K562 (cell line): ENCODE results near the gene RTBDN. TPM values are rescaled to one million over a fixed set of nuclear protein-coding genes. Genes with fewer than 3 reads are reported as not detected.

Experiments used
- ATAC-seq: fragments of 200-7000 bp; cut with Tn5 transposase; 3 replicates; pipeline ENCODE4 v1.9.1; 2020; ENCODE audit warnings: moderate library complexity
- BruUV-seq: library from RNA; stranded (reverse); fragments of 400-500 nt; replicated peaks from 2 replicates; lab custom pipeline; 2021; lab: Mats Ljungman, UMichigan
- CTCF ChIA-PET: fragments of 300-600 bp; formaldehyde crosslinking; extraction: SDS; loops from one replicate; lab custom pipeline; 2021; ENCODE audit warnings: low intra/inter-chr PET ratio; lab: Yijun Ruan, JAX
- POLR2A ChIA-PET: fragments of 300-600, 350-650 bp; sonication (Branson Sonifier 250); formaldehyde crosslinking; extraction: SDS; loops from one replicate; lab custom pipeline; 2021; ENCODE audit warnings: antibody characterized with exemption, inconsistent platforms; lab: Yijun Ruan, JAX
- DNase-seq, 4 experiments: peaks; one replicate each; pipeline versions ENCODE4 v3.0.0 to v3.0.0-alpha.2; 2011 to 2018; ENCODE audit warnings: low spot score in 3 of 4, mixed read lengths in 3 of 4; ENCODE audit errors: extremely low read depth in 1 of 4
- FAIRE-seq: peaks from 2 replicates; lab custom pipeline; 2011; peaks lifted over from hg19 to GRCh38; lab: Jason Lieb, UNC
- H2AFZ ChIP-seq: 2 replicates; pipeline ENCODE4 v1.6.0; 2011; ENCODE audit warnings: low read depth, low read length, control low read depth, inconsistent platforms
- H3K27ac ChIP-seq: fragments of 200-600 bp; 3 replicates; pipeline ENCODE4 v1.8.0; 2011; ENCODE audit warnings: low read depth, mild to moderate bottlenecking, control low read depth, inconsistent platforms, low read length, moderate library complexity, mixed read lengths; ENCODE audit errors: extremely low read depth
- H3K27me3 ChIP-seq, 2 experiments: fragments of 300-600 bp in 1 of 2; 2 replicates in 1 of 2; 3 replicates in 1 of 2; pipeline versions ENCODE4 v1.6.0 to v1.8.0; 2011; ENCODE audit warnings: inconsistent platforms in 2 of 2, low read length in 2 of 2, mild to moderate bottlenecking in 1 of 2, mixed read lengths in 1 of 2, moderate library complexity in 1 of 2; ENCODE audit not compliant: control insufficient read depth in 2 of 2, insufficient read depth in 2 of 2
- H3K36me3 ChIP-seq: fragments of 300-600 bp; 3 replicates; pipeline ENCODE4 v1.8.0; 2011; ENCODE audit warnings: mild to moderate bottlenecking, low read length, inconsistent platforms; ENCODE audit not compliant: control insufficient read depth, insufficient read depth
- H3K4me1 ChIP-seq, 2 experiments: fragments of 200-600 bp in 1 of 2; replicated peaks in 1 of 2; 2 replicates in 1 of 2; 3 replicates in 1 of 2; pipeline versions ENCODE4 v1.5.1 to v1.8.0; 2011; ENCODE audit warnings: inconsistent platforms in 2 of 2, low read length in 2 of 2, mild to moderate bottlenecking in 1 of 2, mixed read lengths in 1 of 2, moderate library complexity in 1 of 2; ENCODE audit not compliant: control insufficient read depth in 2 of 2, insufficient read depth in 2 of 2
- H3K4me2 ChIP-seq: 2 replicates; pipeline ENCODE4 v1.6.1; 2011; ENCODE audit warnings: low read length, control low read depth, inconsistent platforms, mixed read lengths; ENCODE audit not compliant: insufficient read depth
- H3K4me3 ChIP-seq: fragments of 200-600 bp; sonication (generic), shearing (Covaris generic); 2 replicates; pipeline ENCODE4 v1.5.1; 2016; ENCODE audit warnings: control low read depth, inconsistent platforms
- H3K79me2 ChIP-seq: fragments of 200-600 bp; 3 replicates; pipeline ENCODE4 v1.8.0; 2011; ENCODE audit warnings: low read length, inconsistent platforms; ENCODE audit not compliant: control insufficient read depth, insufficient read depth
- H3K9ac ChIP-seq, 2 experiments: 2 replicates each; pipeline versions ENCODE4 v1.6.0 to v1.6.1; 2011; ENCODE audit warnings: low read depth in 2 of 2, low read length in 2 of 2, control low read depth in 1 of 2, inconsistent platforms in 1 of 2, mild to moderate bottlenecking in 1 of 2, mixed read lengths in 1 of 2; ENCODE audit not compliant: insufficient read depth in 1 of 2
- H3K9me1 ChIP-seq: one replicate; pipeline ENCODE4 v1.6.0; 2011; ENCODE audit warnings: inconsistent platforms, mild to moderate bottlenecking, low read length, moderate library complexity; ENCODE audit not compliant: control insufficient read depth, insufficient read depth
- H3K9me3 ChIP-seq: replicated peaks from 2 replicates; pipeline ENCODE4 v1.5.1; 2011; ENCODE audit warnings: low read depth, low read length, inconsistent platforms; ENCODE audit not compliant: control insufficient read depth, insufficient read depth
- H4K20me1 ChIP-seq: replicated peaks from 2 replicates; pipeline ENCODE4 v1.6.1; 2011; ENCODE audit warnings: low read length, inconsistent platforms, mixed read lengths; ENCODE audit not compliant: control insufficient read depth, insufficient read depth
- BCOR ChIP-seq: fragments of 450-650 bp; IDR thresholded peaks from 2 replicates; pipeline ENCODE4 v1.6.1; 2016
- JUND ChIP-seq, 2 experiments: IDR thresholded peaks; 2 replicates in 1 of 2; 3 replicates in 1 of 2; pipeline ENCODE4 v1.6.1; 2011; ENCODE audit warnings: borderline replicate concordance in 2 of 2, low read depth in 2 of 2, low read length in 2 of 2, improper control_type of control experiment in 1 of 2, missing biosample characterization in 1 of 2, missing genetic modification characterization in 1 of 2, missing genetic modification reagents in 1 of 2
- KDM1A ChIP-seq, 2 experiments: fragments of 450-650 bp; IDR thresholded peaks; 2 replicates each; pipeline ENCODE4 v1.6.1; 2016; ENCODE audit warnings: mild to moderate bottlenecking in 2 of 2
- KLF1 ChIP-seq: fragments of 450-650 bp; IDR thresholded peaks from 2 replicates; pipeline ENCODE4 v1.6.1; 2016; ENCODE audit warnings: missing genetic modification characterization, missing compliant biosample characterization
- OTX1 ChIP-seq: fragments of 450-650 bp; formaldehyde crosslinking; IDR thresholded peaks from 2 replicates; pipeline ENCODE4 v1.4.0; 2022; ENCODE audit warnings: mild to moderate bottlenecking
- PRMT5 ChIP-seq: sonication (generic); formaldehyde crosslinking; IDR thresholded peaks from 2 replicates; pipeline ENCODE4 v1.5.0; 2020; ENCODE audit warnings: missing genetic modification reagents
- RBM25 ChIP-seq: fragments of 200-400 bp; formaldehyde crosslinking; IDR thresholded peaks from 2 replicates; pipeline ENCODE4 v1.6.1; 2018; ENCODE audit warnings: low read length, low read depth, moderate library complexity; ENCODE audit not compliant: severe bottlenecking
- WGBS: fragments of 100-300 bp; shearing (Covaris generic); methylation state at CpG from one replicate; pipeline ENCODE4 v1.1.6; 2016; ENCODE audit warnings: low coverage, mixed read lengths; ENCODE audit not compliant: insufficient coverage; ENCODE audit errors: missing lambda C conversion rate; 5-methylcytosine and 5-hydroxymethylcytosine counted together
- in situ Hi-C: fragments of 300-500 bp; cut with MboI; formaldehyde crosslinking; loops from 4 replicates; pipeline ENCODE4 v1.15.0; 2018; ENCODE audit warnings: inconsistent platforms, mixed read lengths
- intact Hi-C: fragments of 100-400 bp; cut with micrococcal nuclease; formaldehyde crosslinking; loops from 2 replicates; pipeline ENCODE4 v1.14.2; 2022
- polyA plus RNA-seq, 8 experiments: library from polyadenylated mRNA; depleted of rRNA in 4 of 8; stranded (reverse) in 5 of 8; unstranded in 3 of 8; fragments of >200 nt; fragmentation: Nextera tagmentation in 2 of 8; fragmentation: Illumina TruSeq in 1 of 8; extraction: Ambion mirVana in 2 of 8; extraction: Trizol in 1 of 8; gene quantifications; 2 replicates each; pipeline versions ENCODE4 v1.2.1 to v1.2.3, GENCODE V29; 2011 to 2014; ENCODE audit warnings: inconsistent platforms in 1 of 8, missing spikeins in 1 of 8
- total RNA-seq, 7 experiments: library from RNA; depleted of rRNA in 6 of 7; stranded (reverse); fragments of >200 nt in 6 of 7; fragmentation: Illumina TruSeq in 2 of 7; extraction: Trizol in 2 of 7; gene quantifications; 2 replicates each; pipeline versions ENCODE4 v1.2.1 to v1.2.3, GENCODE V29; 2011 to 2021; ENCODE audit warnings: low replicate concordance in 1 of 7
- TF ChIP-seq, protein P1 (sequence below): fragments of 250-450 bp; sonication (Bioruptor Pico); IDR thresholded peaks from 2 replicates; pipeline ENCODE4 v1.5.0; 2021; ENCODE audit warnings: mild to moderate bottlenecking, borderline replicate concordance
- TF ChIP-seq, protein P2 (sequence below): sonication (generic); formaldehyde crosslinking; IDR thresholded peaks from 2 replicates; pipeline ENCODE4 v1.8.1; 2023; ENCODE audit warnings: mild to moderate bottlenecking, missing genetic modification reagents

Gene RTBDN
- total and polyA plus RNA-seq, 9 of the 15 experiments (the other 6 are each of a cell fraction or from before 2014, with no cell fraction given) = 0.20 to 2.3 (median 0.72) TPM; not detected in 1

DNA sequence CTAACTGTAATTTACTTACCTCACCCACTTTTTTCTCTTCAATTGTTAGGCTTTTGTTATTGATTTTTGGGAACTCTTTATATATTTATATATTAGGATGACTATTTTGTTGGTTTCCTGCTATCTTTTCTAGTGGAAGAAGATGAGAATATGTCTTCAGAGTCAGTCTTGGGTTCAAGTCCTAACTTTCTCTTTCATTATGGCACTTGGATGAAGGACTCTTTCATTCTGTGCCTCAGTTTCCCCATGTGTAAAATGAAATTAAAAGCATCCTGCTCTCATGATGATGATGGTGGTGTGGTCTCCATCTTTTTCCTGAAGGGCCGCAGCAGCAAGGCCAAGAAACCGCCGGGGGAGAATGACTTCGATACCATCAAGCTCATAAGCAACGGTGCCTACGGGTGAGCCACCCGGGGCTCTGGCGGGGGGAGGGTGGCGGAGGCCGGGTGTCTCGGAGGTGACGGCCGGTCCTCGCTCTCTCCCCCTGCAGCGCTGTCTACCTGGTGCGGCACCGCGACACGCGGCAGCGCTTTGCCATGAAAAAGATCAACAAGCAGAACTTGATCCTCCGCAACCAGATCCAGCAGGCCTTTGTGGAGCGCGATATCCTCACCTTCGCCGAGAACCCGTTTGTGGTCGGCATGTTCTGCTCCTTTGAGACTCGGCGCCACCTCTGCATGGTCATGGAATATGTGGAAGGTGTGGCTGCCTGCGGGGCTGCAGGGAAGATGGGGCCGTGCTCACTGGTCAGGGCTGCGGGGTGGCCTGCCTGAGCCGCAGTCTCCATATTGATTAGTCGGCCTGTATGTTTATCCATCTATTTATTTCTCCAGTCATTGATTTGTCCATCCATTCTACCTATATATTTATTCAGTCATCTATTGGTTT, 23.9 kb upstream of the RTBDN start:
- intact Hi-C loops (no loop called here), in situ Hi-C loops (no loop called here)
- no peaks in the 10 kb centered on the region for H3K9me3 ChIP-seq
- no peaks in the 10 kb centered on the region for H3K9me1 ChIP-seq
- DNase-seq (no peak), FAIRE-seq (no peak), ATAC-seq (no peak)
- TF ChIP-seq PRMT5 = no peak
- TF ChIP-seq, protein P1, sequence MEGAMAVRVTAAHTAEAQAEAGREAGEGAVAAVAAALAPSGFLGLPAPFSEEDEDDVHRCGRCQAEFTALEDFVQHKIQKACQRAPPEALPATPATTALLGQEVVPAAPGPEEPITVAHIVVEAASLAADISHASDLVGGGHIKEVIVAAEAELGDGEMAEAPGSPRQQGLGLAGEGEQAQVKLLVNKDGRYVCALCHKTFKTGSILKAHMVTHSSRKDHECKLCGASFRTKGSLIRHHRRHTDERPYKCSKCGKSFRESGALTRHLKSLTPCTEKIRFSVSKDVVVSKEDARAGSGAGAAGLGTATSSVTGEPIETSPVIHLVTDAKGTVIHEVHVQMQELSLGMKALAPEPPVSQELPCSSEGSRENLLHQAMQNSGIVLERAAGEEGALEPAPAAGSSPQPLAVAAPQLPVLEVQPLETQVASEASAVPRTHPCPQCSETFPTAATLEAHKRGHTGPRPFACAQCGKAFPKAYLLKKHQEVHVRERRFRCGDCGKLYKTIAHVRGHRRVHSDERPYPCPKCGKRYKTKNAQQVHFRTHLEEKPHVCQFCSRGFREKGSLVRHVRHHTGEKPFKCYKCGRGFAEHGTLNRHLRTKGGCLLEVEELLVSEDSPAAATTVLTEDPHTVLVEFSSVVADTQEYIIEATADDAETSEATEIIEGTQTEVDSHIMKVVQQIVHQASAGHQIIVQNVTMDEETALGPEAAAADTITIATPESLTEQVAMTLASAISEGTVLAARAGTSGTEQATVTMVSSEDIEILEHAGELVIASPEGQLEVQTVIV (CRISPR knock-in tag) = no peak
- TF ChIP-seq KDM1A (IDR thresholded peaks at IDR 0.05) = peak; percentile 13 to 35; a peak in 1 of 4 replicates
- peak; percentile 97 for TF ChIP-seq BCOR
- peak; percentile 13 for TF ChIP-seq RBM25
- TF ChIP-seq, protein P2, sequence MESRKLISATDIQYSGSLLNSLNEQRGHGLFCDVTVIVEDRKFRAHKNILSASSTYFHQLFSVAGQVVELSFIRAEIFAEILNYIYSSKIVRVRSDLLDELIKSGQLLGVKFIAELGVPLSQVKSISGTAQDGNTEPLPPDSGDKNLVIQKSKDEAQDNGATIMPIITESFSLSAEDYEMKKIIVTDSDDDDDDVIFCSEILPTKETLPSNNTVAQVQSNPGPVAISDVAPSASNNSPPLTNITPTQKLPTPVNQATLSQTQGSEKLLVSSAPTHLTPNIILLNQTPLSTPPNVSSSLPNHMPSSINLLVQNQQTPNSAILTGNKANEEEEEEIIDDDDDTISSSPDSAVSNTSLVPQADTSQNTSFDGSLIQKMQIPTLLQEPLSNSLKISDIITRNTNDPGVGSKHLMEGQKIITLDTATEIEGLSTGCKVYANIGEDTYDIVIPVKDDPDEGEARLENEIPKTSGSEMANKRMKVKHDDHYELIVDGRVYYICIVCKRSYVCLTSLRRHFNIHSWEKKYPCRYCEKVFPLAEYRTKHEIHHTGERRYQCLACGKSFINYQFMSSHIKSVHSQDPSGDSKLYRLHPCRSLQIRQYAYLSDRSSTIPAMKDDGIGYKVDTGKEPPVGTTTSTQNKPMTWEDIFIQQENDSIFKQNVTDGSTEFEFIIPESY = peak; percentile 96
- TF ChIP-seq JUND (IDR thresholded peaks at IDR 0.05; ENCODE audit: borderline replicate concordance, low read depth, low read length) = no peak
- TF ChIP-seq JUND (tag; IDR thresholded peaks at IDR 0.05; ENCODE audit: borderline replicate concordance, low read depth, low read length) = no peak
- TF ChIP-seq KLF1 (tag) = peak; percentile 70
- no peak for TF ChIP-seq OTX1
- H3K27ac ChIP-seq = no peak overlapping the region
- H3K27me3 ChIP-seq = no peaks in the 10 kb centered on the region
- POLR2A ChIA-PET = no interaction called here
- peaks cover 0 to 5% of the 10 kb centered on the region in 2 experiments; a peak in 1 of 5 replicates for H3K4me1 ChIP-seq
- H2AFZ ChIP-seq = no peak overlapping the region
- H3K79me2 ChIP-seq = no peaks in the 10 kb centered on the region
- no peak overlapping the region for H3K4me3 ChIP-seq
- BruUV-seq = TSS peak; percentile 49
- no peaks in the 10 kb centered on the region for H4K20me1 ChIP-seq
- CTCF ChIA-PET = no interaction called here
- peaks cover 15% of the 10 kb centered on the region; the same call in 2 of the 3 replicates for H3K36me3 ChIP-seq
- no peak overlapping the region for H3K4me2 ChIP-seq
- H3K9ac ChIP-seq = no peak overlapping the region
- WGBS = 77% methylated on average over 24 of the region's 35 CpGs
